Stomach (tissue), 9 donors: ENCODE measurements around the gene ZNF317. TPM values are rescaled to one million over a fixed set of nuclear protein-coding genes. Genes with fewer than 3 reads are reported as not detected.

Experiments
- DNase-seq, 2 donors: peaks; one replicate each; pipeline versions ENCODE4 v3.0.0 to v3.0.0-alpha.2; 2013 to 2019
- H3K27ac ChIP-seq, 5 donors: fragments of 200-600 bp in 4 of 5; sonication (generic) in 4 of 5; one replicate each; pipeline ENCODE4 v1.5.1; 2013 to 2019; ENCODE audit warnings: mild to moderate bottlenecking in 1 of 5, moderate library complexity in 1 of 5
- H3K27me3 ChIP-seq, 3 donors: fragments of 200-600 bp; sonication (generic); one replicate each; pipeline ENCODE4 v1.5.1; 2017 to 2019; ENCODE audit warnings: mixed run types in 1 of 3
- H3K36me3 ChIP-seq, 4 donors: fragments of 200-600 bp; sonication (generic); 1 replicate in 3 of 4; 2 replicates in 1 of 4; pipeline ENCODE4 v1.5.1; 2016 to 2019
- H3K4me1 ChIP-seq, 4 donors: fragments of 200-600 bp; sonication (generic); one replicate each; pipeline ENCODE4 v1.5.1; 2016 to 2019
- H3K4me3 ChIP-seq, 4 donors: fragments of 200-600 bp; sonication (generic) in 3 of 4; one replicate each; pipeline ENCODE4 v1.5.1; 2016 to 2019; ENCODE audit warnings: mild to moderate bottlenecking in 1 of 4
- H3K9me3 ChIP-seq, 4 donors: fragments of 200-600 bp; sonication (generic); one replicate each; pipeline ENCODE4 v1.5.1; 2016 to 2019
- CTCF ChIP-seq, 7 experiments: fragments of 450-650 bp in 4 of 7; fragments of 200-600 bp in 3 of 7; sonication (generic) in 3 of 7; IDR thresholded peaks; one replicate each; pipeline ENCODE4 v1.5.1; 2016 to 2019; ENCODE audit warnings: antibody characterized with exemption in 7 of 7, control low read depth in 2 of 7, mild to moderate bottlenecking in 1 of 7
- EP300 ChIP-seq: sonication (generic); formaldehyde crosslinking; IDR thresholded peaks from one replicate; pipeline ENCODE4 v1.6.1; 2017; ENCODE audit warnings: antibody characterized with exemption
- POLR2A ChIP-seq, 4 donors: fragments of 450-650 bp; IDR thresholded peaks; one replicate each; pipeline ENCODE4 v1.6.1; 2016; ENCODE audit warnings: antibody characterized with exemption in 4 of 4, control low read depth in 2 of 4, mild to moderate bottlenecking in 1 of 4, moderate library complexity in 1 of 4
- POLR2AphosphoS5 ChIP-seq, 3 donors: sonication (generic); formaldehyde crosslinking; IDR thresholded peaks; one replicate each; pipeline ENCODE4 v1.6.1; 2016; ENCODE audit warnings: antibody characterized with exemption in 3 of 3
- WGBS, 5 donors: extraction: QIAGEN DNeasy Blood & Tissue Kit in 3 of 5; methylation state at CpG; one replicate each; pipeline versions ENCODE4 v1.1.5 to v1.1.7; 2013 to 2018; 5-methylcytosine and 5-hydroxymethylcytosine counted together
- intact Hi-C: fragments of 100-400 bp; cut with DNase I; formaldehyde crosslinking; loops from one replicate; pipeline ENCODE4 v1.15.1; 2023; ENCODE audit warnings: low total_unique reads
- polyA plus RNA-seq, 3 donors: library from polyadenylated mRNA; stranded (reverse); fragments of 200-250 nt; gene quantifications; one replicate each; pipeline ENCODE4 v1.2.3, GENCODE V29; 2013
- total RNA-seq, 5 donors: library from RNA; depleted of rRNA; stranded (reverse); fragments of >200 nt; gene quantifications; one replicate each; pipeline versions ENCODE4 v1.1.0 to v1.2.3, GENCODE V29; 2014 to 2016
- donor health status: healthy with polysubstance abuse.
- donor health status: Bipolar disorder and iron deficiency.
- donor health status: healthy.

ZNF317 gene
- total and polyA plus RNA-seq, 8 donors = 17.8 to 33.6 (median 24.4) TPM

- 39 to 85% (median 71%) methylated on average over 1 of the region's 1 CpG for WGBS, 5 donors
- Histone ChIP-seq H3K36me3 (no peaks in the 10 kb centered on the region), H3K4me1 (no peaks in the 10 kb centered on the region), H3K27ac (no peak overlapping the region), H3K27me3 (peaks cover 0 to 42% (median 5%) of the 10 kb centered on the region in 3 donors), H3K4me3 (no peak overlapping the region), H3K9me3 (no peaks in the 10 kb centered on the region)
- intact Hi-C loops = no loop called here
- peak in 1 of 2 donors; percentile 12 for DNase-seq
- TF ChIP-seq CTCF (IDR thresholded peaks at IDR 0.05) (no peak), EP300 (no peak), POLR2A (IDR thresholded peaks at IDR 0.05) (no peak), POLR2AphosphoS5 (IDR thresholded peaks at IDR 0.05) (no peak)
Measured at GRCh38 chr19:9130965-9131364, 9.2 kb upstream of the ZNF317 start.

GRCh38 chr19:9132422-9132821 lies 7.8 kb upstream of the ZNF317 start:
- Histone ChIP-seq H3K27me3 (peaks cover 0 to 31% (median 5%) of the 10 kb centered on the region in 3 donors), H3K4me1 (peaks cover 0 to 4% (median 0%) of the 10 kb centered on the region in 4 donors), H3K27ac (no peak overlapping the region), H3K9me3 (no peaks in the 10 kb centered on the region), H3K4me3 (no peak overlapping the region), H3K36me3 (no peaks in the 10 kb centered on the region)
- intact Hi-C loops = no loop called here
- TF ChIP-seq POLR2AphosphoS5 (IDR thresholded peaks at IDR 0.05) = no peak
- TF ChIP-seq EP300 = no peak
- TF ChIP-seq POLR2A (IDR thresholded peaks at IDR 0.05) = no peak
- TF ChIP-seq CTCF (IDR thresholded peaks at IDR 0.05) = no peak
- WGBS, 5 donors = 51 to 66% (median 64%) methylated on average over 5 of the region's 5 CpGs
- DNase-seq = no peak

- intact Hi-C loops = no loop called here
- 27 to 32% (median 31%) methylated on average over 8 of the region's 8 CpGs for WGBS, 5 donors
- Histone ChIP-seq H3K27ac (peak overlapping the region; percentile 78 to 93 (median 90)), H3K36me3 (peaks cover 0 to 5% (median 2%) of the 10 kb centered on the region in 4 donors), H3K9me3 (peaks cover 1 to 4% (median 3%) of the 10 kb centered on the region in 4 donors), H3K27me3 (peaks cover 0 to 6% (median 5%) of the 10 kb centered on the region in 3 donors), H3K4me3 (peak overlapping the region; percentile 71 to 85 (median 78)), H3K4me1 (peaks cover 8 to 34% (median 24%) of the 10 kb centered on the region in 4 donors)
- no peak for DNase-seq
- TF ChIP-seq POLR2A (IDR thresholded peaks at IDR 0.05) (no peak), POLR2AphosphoS5 (IDR thresholded peaks at IDR 0.05) (no peak), CTCF (IDR thresholded peaks at IDR 0.05) (no peak), EP300 (no peak)
Measured at GRCh38 chr19:9139609-9140158, 513 bp upstream of the ZNF317 start.

GRCh38 chr19:9144920-9145319 lies 4.7 kb downstream of the ZNF317 start:
- TF ChIP-seq CTCF (IDR thresholded peaks at IDR 0.05) = no peak
- TF ChIP-seq POLR2AphosphoS5 (IDR thresholded peaks at IDR 0.05) = no peak
- no peak for TF ChIP-seq POLR2A (IDR thresholded peaks at IDR 0.05)
- no peak for TF ChIP-seq EP300
- intact Hi-C loops = no loop called here

More at GRCh38 chr19:9144920-9145319, 4.7 kb downstream of the ZNF317 start:
- WGBS, 5 donors = 97 to 100% (median 98%) methylated on average over 5 of the region's 5 CpGs
- peaks cover 6 to 39% (median 36%) of the 10 kb centered on the region in 4 donors for H3K36me3 ChIP-seq
- H3K27me3 ChIP-seq = no peaks in the 10 kb centered on the region
- H3K4me1 ChIP-seq = peaks cover 8 to 35% (median 18%) of the 10 kb centered on the region in 4 donors
- H3K4me3 ChIP-seq = no peak overlapping the region
- no peak for DNase-seq
- no peak overlapping the region for H3K27ac ChIP-seq
- peaks cover 9 to 16% (median 14%) of the 10 kb centered on the region in 4 donors for H3K9me3 ChIP-seq
